ENCODE measurements around the gene WWOX.

- TF ChIP-seq CTCF (IDR thresholded peaks at IDR 0.05) (no peak), POLR2A (IDR thresholded peaks at IDR 0.05) (no peak)
Observed at GRCh38 chr16:79185711-79186110, 1086.3 kb downstream of the WWOX start.
